ENCODE results near the gene RALGAPA1.
A peak's percentile ranks its signal among the peaks of the same experiment; 100 is the strongest.
"Not testable (repeated sequence)": the region's sequence is repeated elsewhere in the genome, so short reads cannot be mapped to it uniquely, and the experiment has no call there.

RALGAPA1 gene

DNA sequence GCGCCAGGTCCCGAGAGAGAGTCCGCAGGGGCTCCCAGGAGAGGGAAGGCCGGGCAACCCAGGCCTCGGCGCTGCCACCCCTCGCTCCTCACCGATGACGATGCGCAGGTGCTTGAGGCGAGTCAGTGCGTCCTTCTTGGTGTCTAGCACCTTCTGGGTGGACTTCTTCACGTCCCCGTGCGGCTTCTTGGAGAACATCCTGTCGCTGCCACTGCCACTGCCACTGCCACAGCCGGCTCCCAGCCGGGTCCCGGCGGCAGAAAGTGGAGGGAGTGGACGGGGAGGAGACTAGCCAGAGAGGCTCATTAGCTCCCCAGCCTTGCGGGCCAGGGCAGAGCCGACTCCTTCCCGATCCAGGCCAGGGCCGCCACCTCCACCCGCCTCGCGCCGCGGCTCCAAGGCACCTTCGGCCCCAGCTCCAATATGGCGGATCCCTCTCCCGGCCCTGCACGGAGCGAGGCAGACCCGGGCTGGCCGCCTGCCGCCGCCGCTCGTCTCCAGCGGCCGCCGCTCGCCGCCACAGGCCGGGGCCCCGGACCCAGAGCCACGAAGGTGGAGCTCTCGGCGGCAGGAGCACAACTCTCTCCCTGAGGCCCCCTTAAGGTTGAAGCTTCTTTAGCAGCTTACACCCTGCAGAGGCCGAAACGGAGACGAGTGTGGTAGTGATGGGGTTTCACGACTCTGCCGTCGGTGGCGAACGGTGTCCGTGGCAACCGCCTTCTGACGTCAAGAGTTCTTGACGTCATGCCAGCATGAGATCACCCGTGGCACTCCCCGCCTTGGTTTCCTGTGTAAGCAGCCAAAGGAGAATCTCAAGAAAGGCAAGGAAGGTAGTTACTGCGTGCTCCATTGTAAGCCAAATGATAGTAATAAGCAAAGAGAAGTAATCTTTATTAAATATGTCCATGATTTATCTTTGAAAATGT is at the start of gene RALGAPA1:
Gene RALGAPA1 (minus strand): TSS at position 658 of the 926 bp plus-strand sequence. CDS start 460 bp downstream, at position 198.
- DNase-seq, result peak; percentile 96 to 97

DNA sequence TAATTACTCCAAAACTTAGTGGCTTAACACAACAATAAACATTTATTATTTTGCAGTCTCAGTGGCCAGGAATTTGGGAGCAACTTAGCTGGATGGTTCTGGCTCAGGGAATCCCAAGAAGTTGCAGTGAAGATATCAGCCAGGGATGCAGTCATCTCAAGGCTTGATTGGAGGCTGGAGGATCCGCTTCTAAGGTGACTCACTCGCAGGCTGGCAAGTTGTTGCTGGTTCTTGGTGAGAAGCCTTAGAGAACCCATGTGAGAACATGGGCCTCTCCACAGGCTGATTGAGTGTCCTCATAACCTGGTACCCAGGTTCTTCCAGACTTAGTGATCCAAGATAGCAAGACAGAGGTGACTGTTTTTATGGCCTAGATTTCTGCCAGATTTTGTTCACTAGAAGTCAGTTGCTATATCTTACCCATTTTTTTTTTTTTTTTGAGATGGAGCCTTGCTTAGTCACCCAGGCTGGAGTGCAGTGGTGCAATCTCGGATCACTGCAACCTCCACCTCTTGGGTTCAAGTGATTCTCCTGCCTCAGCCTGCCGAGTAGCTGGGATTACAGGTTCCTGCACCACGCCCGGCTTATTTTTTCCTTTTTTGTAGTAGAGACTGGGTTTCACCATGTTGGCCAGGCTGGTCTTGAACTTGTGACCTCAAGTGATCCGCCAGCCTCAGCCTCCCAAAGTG is 49.6 kb upstream of the RALGAPA1 start:
- DNase-seq, result no peak

DNA sequence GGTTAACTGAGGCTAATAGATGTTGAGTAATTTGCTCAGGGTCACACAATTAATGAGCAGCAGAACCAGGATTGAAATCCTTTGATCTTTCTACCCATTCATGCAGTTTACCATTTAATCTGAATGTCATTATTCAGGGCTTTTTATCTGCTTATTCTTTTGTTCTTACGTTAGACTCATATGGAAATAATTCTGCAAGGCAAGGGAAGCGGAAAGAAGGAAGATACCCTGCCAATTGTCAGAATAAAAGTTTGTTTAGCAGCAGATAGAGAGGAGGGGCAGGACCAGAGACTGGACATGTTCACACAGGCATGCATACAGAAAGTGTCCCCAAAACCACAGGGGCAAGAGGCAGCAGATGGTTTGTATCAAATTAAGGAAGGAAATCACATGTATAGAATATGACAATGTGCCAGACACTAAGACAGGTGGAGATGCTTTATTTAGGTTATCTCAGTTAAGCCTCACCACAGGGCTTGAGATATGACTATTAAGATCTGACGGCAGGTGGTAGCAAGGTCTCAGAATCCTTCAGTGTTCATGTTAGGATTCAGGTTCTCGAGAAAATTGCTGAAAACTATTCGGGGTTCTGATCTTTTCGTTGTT is 46.9 kb upstream of the RALGAPA1 start:
- DNase-seq, result no peak

DNA sequence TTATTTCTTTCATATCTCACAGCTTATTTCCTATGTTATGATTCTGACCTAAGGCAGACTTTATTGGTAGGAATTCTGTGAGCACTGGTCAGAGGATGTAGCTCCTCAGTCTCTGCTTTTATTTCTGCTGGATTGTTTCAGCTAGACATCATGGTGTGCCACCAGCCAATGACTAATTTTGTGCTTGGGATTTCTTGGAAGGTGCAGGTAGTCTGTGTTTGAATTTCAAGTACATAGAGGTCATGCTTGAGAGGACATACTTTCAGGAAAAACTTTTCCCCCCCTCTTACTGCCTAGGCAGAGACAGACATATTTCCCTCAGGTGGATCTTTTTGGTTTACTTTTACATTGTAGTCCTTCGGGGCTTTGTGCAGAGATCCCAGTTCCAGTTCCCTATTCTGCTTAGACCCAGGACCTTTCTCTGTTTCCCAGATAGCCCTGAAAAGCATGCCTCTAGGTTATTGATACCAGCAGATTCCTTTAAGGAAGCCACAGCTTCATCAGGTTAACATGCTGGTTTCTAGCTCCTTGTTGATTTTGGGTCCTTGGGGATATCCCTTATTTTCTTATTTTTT is 45.7 kb upstream of the RALGAPA1 start:
- no peak for DNase-seq

DNA sequence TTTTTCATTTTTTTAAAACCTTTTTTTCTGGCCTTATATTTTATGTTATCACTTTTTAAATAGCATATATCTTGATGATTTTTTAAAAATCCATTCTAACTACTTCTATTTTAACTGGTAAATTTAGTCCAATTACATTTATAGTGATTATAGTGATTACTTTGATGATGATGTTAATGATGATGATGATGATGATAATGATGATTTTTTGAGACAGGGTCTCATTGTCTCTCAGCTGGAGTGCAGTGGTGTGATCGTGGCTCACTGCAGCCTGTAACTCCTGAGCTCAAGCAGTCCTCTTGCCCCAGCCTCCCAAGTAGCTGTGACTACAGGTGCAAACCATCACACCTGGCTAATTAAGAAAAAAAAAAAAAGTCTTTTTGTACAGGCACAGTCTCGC is 44.1 kb upstream of the RALGAPA1 start:
- DNase-seq, result no peak

DNA sequence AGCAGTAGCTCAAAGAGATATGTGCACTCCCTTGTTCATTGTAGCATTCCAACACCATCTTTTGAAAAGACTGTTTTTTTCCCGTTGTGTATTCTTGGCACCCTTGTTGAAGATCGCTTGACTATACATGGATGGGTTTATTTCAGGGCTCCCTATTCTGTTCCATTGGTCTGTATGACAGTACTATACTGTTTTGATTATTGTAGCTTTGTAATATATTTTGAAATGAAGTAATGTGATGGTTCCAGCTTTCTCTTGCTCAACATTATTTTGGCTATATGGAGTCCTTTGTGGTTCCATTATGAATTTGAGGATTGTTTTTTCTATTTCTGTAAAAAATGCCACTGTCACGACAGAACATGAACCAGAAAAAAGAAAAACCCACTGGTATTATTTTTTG is 42.7 kb upstream of the RALGAPA1 start:
- DNase-seq, result no peak

DNA sequence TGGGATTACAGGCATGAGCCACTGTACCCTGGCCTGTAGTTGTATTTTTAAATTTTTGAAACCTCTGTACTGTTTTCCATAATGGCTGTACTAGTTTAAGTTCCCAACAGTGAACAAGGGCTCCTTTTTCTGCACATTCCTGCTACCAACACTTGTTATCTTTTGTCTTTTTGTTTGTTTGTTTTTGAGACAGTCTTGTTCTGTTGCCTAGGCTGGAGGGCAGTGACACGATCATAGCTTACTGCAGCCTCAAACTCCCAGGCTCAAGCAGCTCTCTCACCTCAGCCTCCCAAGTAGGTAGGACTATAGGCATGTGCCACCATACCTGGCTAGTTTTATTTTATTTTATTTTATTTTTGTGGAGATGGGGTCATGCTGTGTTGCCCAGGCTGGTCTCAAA is 40.0 kb upstream of the RALGAPA1 start:
- DNase-seq, result no peak

DNA sequence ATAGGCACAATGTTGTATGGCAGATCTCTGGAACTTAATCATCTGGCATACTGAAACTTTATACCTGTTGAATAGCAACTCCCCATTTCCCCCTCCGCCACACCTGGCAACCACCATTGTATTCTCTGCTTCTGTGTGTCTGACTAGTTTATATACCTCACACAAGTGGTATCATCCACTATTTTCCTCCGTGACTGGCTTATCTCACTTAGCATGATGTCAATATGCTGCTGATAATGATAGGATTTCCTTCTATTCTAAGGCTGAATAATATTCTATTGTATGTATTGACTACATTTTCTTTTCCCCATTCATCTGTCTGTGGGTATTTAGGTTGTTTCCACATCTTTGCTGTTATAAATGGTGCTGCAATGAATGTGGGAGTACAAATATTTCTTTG is 38.5 kb upstream of the RALGAPA1 start:
- no peak for DNase-seq

DNA sequence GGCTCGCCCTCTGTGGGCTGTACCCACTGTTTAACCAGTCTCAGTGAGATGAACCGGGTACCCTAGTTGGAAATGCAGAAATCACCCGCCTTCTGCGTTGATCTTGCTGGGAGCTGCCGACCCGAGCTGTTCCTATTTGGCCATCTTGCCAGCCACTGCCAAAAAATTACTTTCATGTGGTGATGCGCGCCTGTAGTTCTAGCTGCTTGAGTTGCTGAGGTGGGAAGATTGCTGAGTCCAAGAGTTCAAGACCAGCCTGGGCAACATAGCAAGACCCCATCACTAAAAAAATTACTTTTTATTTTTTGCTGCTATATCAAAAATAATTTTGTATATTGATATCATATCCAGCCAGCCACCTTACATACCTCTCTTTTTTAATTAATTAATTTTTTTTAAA is 35.4 kb upstream of the RALGAPA1 start:
- no peak for DNase-seq

DNA sequence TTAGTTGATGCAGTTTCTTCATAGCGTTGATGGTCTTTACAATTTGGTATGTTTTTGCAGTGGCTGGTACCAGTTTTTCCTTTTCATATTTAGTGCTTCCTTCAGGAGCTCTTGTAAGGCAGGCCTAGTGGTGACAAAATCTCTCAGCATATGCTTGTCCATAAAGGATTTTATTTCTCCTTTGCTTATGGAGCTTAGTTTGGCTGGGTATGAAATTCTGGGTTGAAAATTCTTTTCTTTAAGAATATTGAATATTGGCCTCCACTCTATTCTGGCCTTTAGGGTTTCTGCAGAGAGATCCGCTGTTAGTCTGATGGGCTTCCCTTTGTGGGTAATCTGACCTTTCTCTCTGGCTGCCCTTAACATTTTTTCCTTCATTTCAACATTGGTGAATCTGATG is 33.1 kb upstream of the RALGAPA1 start:
- DNase-seq, result not testable (repeated sequence)

DNA sequence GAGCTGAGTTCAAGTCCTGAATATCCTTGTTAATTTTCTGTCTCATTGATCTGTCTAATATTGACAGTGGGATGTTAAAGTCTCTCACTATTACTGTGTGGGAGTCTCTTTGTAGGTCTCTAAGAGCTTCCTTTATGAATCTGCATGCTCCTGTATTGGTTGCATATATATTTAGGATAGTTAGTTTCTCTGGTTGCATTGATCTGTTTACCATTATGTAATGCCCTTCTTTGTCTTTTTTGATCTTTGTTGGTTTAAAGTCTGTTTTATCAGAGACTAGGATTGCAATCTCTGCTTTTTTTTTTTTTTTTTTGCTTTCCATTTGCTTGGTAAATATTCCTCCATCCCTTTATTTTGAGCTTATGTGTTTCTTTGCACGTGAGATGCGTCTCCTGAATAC is 32.6 kb upstream of the RALGAPA1 start:
- DNase-seq, result not testable (repeated sequence)

DNA sequence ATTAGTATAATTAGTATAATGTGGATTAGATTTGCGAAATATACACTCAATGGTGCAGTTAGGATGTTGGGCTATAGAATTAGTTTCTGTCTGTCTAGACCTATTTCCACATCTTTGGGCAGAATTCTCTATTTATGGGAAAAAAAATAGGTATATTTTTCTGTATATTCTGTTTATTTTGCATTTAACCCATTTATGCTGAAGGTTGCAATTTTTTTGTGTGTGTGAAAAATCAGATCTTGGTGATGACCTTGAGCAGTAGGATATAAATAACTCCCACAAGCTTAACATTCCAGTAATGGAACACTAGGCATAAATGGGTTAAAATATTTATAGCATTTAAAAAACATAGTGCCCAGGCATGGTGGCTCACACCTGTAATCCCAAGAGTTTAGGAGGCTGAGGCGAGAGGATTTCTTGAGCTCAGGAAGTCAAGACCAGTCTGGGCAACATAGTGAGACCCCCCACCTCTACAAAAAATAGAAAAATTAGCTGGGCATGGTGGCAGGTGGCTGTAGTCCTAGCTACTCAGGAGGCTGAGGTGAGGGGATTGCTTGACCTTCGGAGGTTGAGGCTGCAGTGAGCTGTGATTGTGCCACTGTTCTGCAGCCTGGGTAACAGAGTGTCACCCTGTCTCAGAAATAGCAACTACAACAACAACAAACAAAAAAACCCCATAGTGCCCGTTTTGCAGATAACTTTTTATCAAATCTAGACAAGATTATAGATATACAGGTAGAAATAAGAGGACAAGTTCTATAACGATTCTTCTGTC is 26.3 kb upstream of the RALGAPA1 start:
- DNase-seq, result no peak

DNA sequence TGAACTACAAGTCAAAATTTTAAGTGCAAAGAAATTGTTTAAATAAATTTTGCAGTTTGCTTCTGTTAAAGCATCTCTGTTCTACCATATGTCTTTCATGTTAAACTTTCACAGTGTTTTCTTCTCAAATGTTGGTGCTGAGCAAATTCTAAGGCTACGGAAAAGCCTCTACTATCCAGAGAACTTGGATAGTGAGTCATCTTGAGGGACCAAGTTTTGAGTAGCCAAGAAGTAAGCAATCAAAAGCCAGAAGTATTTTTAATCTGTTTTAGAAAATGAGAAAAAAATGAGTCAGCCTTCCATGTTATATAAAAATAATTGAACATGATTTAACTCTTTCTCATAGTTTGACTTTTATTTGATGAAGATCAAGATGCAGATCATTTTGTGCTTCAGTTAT is 20.4 kb upstream of the RALGAPA1 start:
- no peak for DNase-seq

DNA sequence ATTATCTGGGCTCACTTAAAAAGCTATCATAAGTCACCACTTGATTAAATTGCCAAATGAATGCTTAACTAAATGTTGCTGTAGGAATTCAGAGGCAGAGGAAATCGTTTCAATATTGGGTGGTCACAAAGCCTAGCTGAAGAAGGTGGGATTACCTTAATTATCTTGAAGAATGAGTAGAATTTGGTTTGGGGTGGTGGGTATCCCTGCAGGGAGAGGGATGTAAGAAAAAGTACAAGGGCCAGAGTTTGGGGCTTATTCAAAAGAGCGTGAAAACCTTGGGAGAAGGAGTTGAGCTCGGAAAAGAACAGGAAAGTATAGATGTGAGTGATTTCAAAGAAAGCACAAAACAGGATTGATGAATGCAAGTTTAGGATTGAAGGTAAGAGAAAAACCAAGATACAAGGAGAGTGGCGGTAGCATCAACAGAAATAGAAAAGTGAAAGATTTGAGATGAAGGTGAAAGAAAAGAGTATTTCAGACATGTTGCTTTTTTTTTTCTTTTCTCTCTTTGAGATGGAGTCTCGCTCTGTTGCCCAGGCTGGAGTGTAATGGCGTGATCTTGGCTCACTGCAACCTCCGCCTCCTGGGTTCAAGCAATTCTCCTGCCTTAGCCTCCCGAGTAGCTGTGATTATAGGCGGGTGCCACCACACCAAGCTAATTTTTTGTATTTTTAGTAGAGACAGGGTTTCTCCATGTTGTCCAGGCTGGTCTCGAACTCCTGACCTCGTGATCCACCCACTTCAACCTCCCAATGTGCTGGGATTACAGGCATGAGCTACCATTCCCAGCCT is 18.8 kb upstream of the RALGAPA1 start:
- DNase-seq, result no peak

DNA sequence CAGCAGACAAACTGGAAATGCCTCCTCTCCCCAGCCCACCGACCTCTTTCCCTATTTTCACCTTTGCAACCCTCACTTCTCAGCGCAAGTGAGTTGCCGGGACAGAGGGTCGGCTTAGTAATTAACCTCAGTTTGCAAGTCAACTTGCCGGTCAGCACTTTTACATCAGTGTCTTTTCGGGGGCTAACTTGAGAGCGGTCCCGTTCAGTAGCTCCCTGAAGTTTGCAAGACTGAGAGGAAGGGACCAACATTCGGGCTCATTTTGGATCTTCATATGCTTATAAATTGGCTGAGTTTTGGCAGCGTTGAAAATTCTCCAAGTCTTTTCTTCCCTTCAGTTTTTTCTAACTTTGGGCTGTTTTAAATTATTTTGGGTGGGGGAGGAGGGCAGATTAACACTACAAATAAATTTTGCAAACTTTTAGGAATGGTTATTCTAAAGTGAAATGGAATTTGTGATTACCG is 17.9 kb upstream of the RALGAPA1 start:
- no peak for DNase-seq

DNA sequence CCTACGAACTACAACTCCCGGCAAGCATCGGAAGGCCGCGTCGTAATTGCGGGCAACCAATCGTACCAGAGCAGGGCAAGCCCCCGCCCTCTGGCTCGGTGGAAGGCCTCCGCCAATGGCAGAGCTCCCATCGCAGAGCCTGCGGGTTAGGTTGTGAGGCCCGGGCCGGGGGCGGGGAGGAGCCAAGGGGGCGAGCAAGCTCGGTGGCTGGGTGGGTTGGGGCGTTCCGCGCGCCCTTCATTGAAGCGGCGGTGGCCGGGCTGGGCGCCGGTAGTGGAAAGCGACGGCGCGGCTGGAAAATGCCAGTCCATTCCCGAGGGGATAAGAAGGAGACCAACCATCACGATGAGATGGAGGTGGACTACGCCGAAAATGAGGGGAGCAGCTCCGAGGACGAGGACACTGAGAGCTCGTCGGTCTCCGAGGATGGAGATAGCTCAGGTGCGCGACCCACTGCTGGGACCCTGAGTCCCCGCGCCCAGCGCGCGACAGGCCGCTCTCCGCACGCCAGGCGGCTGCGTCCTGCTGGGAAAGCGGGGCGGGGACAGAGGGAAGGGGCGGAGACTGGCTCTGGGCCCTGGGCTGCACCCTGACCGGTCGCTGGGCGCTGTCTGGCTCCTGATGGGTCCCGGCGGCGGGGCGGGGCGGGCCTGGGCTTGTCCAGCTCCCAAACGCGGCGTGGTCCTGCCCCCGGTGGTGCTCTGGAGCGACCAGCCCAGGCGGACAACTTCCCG is 17.3 kb upstream of the RALGAPA1 start, which contains the start of gene BRMS1L:
Gene BRMS1L (plus strand): TSS at position 121 of the 734 bp plus-strand sequence. CDS start 179 bp downstream, at position 300.
- peak; percentile 97 for DNase-seq

DNA sequence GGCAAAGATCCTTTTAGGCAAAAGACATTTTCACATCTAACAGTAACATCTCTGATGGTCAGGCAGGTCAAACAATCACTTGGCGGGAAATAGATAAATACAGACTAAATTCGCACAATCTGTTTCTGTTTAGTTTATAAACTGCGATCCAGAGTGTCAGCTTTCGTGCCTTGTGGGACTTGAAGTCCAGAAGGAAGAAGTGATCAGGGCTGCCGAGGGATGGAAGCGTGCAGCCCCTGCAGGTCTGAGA is 16.8 kb upstream of the RALGAPA1 start:
- DNase-seq, result no peak

DNA sequence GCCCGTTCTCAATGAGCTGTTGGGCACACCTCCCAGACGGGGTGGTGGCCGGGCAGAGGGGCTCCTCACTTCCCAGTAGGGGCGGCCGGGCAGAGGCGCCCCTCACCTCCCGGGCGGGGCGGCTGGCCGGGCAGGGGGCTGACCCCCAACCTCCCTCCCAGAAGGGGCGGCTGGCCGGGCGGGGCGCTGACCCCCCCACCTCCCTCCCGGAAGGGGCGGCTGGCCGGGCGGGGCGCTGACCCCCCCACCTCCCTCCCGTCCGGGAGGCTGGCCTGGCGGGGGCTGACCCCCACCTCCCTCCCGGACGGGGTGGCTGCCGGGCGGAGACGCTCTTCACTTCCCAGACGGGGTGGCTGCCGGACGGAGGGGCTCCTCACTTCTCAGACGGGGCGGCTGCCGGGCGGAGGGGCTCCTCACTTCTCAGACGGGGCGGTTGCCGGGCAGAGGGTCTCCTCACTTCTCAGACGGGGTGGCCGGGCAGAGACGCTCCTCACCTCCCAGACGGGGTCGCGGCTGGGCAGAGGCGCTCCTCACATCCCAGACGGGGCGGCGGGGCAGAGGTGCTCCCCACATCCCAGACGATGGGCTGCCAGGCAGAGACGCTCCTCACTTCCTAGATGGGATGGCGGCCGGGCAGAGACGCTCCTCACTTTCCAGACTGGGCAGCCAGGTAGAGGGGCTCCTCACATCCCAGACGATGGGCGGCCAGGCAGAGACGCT is 15.5 kb upstream of the RALGAPA1 start:
- not testable (repeated sequence) for DNase-seq

DNA sequence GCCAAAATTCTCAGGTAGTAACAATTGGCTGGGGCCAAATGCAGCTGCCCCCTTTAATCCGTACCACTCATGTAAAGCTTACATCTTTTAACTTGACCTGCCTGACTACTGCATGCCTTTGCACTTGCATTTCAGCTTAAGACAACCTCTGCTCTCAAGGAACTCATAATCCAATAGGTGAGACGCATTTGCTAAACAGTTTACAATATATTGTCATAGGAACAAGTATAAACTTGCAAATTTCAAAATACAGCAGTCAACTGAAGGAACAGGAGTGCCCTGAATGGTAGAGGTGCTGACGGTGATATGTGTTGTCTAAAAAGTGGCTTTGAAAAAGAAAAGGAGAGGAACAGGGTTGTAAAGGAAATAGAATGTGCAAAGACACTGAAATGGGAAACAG is 13.4 kb upstream of the RALGAPA1 start:
- DNase-seq, result no peak
